Measurements from ENCODE around the gene MTUS2.

MTUS2 gene

DNA sequence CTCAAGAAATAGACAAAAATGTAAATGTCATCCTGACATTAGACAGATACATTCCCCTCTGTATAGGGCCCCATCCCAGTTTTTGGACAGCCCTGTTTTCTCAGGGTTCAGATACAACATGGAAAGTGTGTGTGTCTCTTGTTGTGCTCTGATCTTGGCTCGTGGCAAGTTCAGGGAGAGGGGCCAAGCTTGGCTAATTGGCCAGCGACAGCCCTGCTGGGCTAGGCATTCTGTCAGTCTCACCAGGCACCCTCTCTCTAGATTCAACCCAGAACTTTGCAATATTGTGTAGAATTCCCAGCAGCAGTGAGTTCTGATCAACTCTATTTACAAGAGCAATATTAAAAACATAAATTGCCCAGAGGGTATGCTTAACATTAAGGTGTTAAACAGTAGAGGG lies 30.1 kb downstream of the MTUS2 start:
- Histone ChIP-seq H3K27ac (ENCODE audit: low read depth, low read length) (no peak overlapping the region), H3K9me2 (replicated peaks; ENCODE audit: insufficient read depth, low read length) (no peaks in the 10 kb centered on the region), H3F3A (ENCODE audit: insufficient read depth) (no peaks in the 10 kb centered on the region), H3K9ac (ENCODE audit: low read length) (no peak overlapping the region), H3K4me2 (ENCODE audit: low read depth, low read length, poor library complexity, severe bottlenecking) (no peak overlapping the region), H3K79me2 (ENCODE audit: insufficient read depth, low read length) (no peaks in the 10 kb centered on the region), H3K9me3 (ENCODE audit: insufficient read depth, low read length) (no peaks in the 10 kb centered on the region), H3K4me3 (ENCODE audit: insufficient read depth, low read length, poor library complexity, severe bottlenecking) (no peak overlapping the region), H2AFZ (ENCODE audit: low read depth, low read length, severe bottlenecking) (no peak overlapping the region), H3K36me3 (ENCODE audit: low read length) (no peaks in the 10 kb centered on the region), H4K20me1 (ENCODE audit: low read depth, low read length) (no peaks in the 10 kb centered on the region), H3K27me3 (ENCODE audit: low read length) (no peaks in the 10 kb centered on the region)
- no peak for TF ChIP-seq EZH2phosphoT487 (conservative IDR thresholded peaks at IDR 0.05; ENCODE audit: low read length)
- TF ChIP-seq, protein P1, sequence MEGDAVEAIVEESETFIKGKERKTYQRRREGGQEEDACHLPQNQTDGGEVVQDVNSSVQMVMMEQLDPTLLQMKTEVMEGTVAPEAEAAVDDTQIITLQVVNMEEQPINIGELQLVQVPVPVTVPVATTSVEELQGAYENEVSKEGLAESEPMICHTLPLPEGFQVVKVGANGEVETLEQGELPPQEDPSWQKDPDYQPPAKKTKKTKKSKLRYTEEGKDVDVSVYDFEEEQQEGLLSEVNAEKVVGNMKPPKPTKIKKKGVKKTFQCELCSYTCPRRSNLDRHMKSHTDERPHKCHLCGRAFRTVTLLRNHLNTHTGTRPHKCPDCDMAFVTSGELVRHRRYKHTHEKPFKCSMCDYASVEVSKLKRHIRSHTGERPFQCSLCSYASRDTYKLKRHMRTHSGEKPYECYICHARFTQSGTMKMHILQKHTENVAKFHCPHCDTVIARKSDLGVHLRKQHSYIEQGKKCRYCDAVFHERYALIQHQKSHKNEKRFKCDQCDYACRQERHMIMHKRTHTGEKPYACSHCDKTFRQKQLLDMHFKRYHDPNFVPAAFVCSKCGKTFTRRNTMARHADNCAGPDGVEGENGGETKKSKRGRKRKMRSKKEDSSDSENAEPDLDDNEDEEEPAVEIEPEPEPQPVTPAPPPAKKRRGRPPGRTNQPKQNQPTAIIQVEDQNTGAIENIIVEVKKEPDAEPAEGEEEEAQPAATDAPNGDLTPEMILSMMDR (IDR thresholded peaks at IDR 0.05; ENCODE audit: insufficient read depth, low read length, poor library complexity, severe bottlenecking), result no peak

DNA sequence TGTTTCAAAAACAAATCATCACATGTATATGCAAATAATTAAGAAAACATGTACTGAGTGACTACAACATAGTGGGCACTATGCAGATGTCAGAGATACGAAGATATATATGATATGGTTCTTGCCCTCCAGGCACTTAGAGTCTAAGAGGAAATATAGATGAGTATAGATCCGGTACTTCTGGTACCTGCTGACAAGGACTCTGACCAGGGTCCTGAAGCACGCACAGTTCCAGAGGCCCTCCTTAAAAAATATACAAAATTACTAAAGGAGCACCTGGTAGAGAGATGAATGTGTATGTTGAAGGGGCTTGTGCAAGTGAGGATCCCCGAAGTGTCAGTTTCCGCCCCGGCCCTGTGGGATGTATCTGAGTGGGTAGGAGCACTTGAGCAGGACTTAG lies 31.3 kb downstream of the MTUS2 start:
- Histone ChIP-seq H3K27me3 (ENCODE audit: low read length) (no peaks in the 10 kb centered on the region), H3K9me2 (replicated peaks; ENCODE audit: insufficient read depth, low read length) (no peaks in the 10 kb centered on the region), H3K9ac (ENCODE audit: low read length) (no peak overlapping the region), H3K4me2 (ENCODE audit: low read depth, low read length, poor library complexity, severe bottlenecking) (no peak overlapping the region), H3K27ac (ENCODE audit: low read depth, low read length) (no peak overlapping the region), H3K9me3 (ENCODE audit: insufficient read depth, low read length) (no peaks in the 10 kb centered on the region), H3K79me2 (ENCODE audit: insufficient read depth, low read length) (no peaks in the 10 kb centered on the region), H4K20me1 (ENCODE audit: low read depth, low read length) (no peaks in the 10 kb centered on the region), H3K36me3 (ENCODE audit: low read length) (no peaks in the 10 kb centered on the region), H3K4me3 (ENCODE audit: insufficient read depth, low read length, poor library complexity, severe bottlenecking) (no peak overlapping the region), H2AFZ (ENCODE audit: low read depth, low read length, severe bottlenecking) (no peak overlapping the region), H3F3A (ENCODE audit: insufficient read depth) (no peaks in the 10 kb centered on the region)
- TF ChIP-seq, protein P1 (IDR thresholded peaks at IDR 0.05; ENCODE audit: insufficient read depth, low read length, poor library complexity, severe bottlenecking), result no peak
- no peak for TF ChIP-seq EZH2phosphoT487 (conservative IDR thresholded peaks at IDR 0.05; ENCODE audit: low read length)

DNA sequence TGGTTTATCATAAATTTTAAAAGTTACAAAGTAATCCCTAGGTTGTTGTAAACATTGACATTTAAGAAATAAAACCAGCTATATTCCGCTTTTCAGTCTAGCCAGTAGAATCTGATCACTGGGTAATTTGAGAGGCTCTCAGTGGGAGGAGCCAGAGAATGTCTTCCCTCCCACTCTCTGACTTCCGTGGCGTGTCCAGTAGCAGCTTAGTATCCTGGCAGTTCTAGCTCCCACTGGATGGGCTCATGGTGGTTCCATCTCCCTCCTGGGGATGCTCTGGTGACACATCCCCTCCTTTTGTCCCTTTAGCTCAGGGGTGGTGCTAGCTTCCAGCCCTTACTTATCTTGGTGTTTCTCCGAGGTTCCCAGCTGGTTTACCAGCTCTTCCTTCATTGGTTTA lies 34.5 kb downstream of the MTUS2 start:
- no peaks in the 10 kb centered on the region for H3K36me3 ChIP-seq (ENCODE audit: low read length)
- no peaks in the 10 kb centered on the region for H3K79me2 ChIP-seq (ENCODE audit: insufficient read depth, low read length)
- H3K9me3 ChIP-seq (ENCODE audit: insufficient read depth, low read length), result no peaks in the 10 kb centered on the region
- no peak overlapping the region for H3K4me3 ChIP-seq (ENCODE audit: insufficient read depth, low read length, poor library complexity, severe bottlenecking)
- no peaks in the 10 kb centered on the region for H3F3A ChIP-seq (ENCODE audit: insufficient read depth)
- no peak overlapping the region for H3K4me2 ChIP-seq (ENCODE audit: low read depth, low read length, poor library complexity, severe bottlenecking)
- H3K9me2 ChIP-seq (replicated peaks; ENCODE audit: insufficient read depth, low read length), result no peaks in the 10 kb centered on the region
- no peak overlapping the region for H3K9ac ChIP-seq (ENCODE audit: low read length)
- H3K27me3 ChIP-seq (ENCODE audit: low read length), result no peaks in the 10 kb centered on the region
- TF ChIP-seq, protein P1 (IDR thresholded peaks at IDR 0.05; ENCODE audit: insufficient read depth, low read length, poor library complexity, severe bottlenecking), result no peak
- TF ChIP-seq EZH2phosphoT487 (conservative IDR thresholded peaks at IDR 0.05; ENCODE audit: low read length), result no peak
- H4K20me1 ChIP-seq (ENCODE audit: low read depth, low read length), result no peaks in the 10 kb centered on the region
- H3K27ac ChIP-seq (ENCODE audit: low read depth, low read length), result no peak overlapping the region
- no peak overlapping the region for H2AFZ ChIP-seq (ENCODE audit: low read depth, low read length, severe bottlenecking)

All from SU-DHL-6 (cell line).